ENCODE measurements around the gene MROH9. TPM values are rescaled to one million over a fixed set of nuclear protein-coding genes. Genes with fewer than 3 reads are reported as not detected.
"Not testable (repeated sequence)": the region's sequence is repeated elsewhere in the genome, so short reads cannot be mapped to it uniquely, and the experiment has no call there.

Gene MROH9
- total RNA-seq, 1 donor from 2014 or later, result not detected

DNA sequence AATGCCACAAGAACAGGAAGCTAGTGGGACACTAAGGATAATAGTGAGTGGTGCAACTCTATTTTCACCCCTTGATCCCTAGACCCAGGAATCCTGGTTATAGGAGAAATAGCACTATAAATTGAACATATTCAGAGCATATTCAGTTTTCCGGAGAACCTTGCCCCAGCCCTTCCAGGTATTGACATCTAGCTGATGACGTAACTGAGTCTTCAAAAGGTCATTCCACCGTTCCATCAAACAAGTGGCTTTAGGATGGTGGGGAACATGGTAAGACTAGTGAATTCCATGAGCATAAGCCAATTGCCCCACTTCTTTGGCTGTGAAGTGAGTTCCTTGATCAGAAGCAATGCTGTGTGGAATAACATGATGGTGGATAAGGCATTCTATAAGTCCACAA is 2.9 kb downstream of the MROH9 start:
- no peak overlapping the region for H3K27ac Mint-ChIP-seq (ENCODE audit: unreplicated experiment)
- no peaks in the 10 kb centered on the region for H3K36me3 Mint-ChIP-seq (ENCODE audit: unreplicated experiment)
- H3K4me3 Mint-ChIP-seq (ENCODE audit: unreplicated experiment), result no peak overlapping the region
- H3K9me3 Mint-ChIP-seq (ENCODE audit: unreplicated experiment), result no peaks in the 10 kb centered on the region
- DNase-seq, result no peak
- TF ChIP-seq, protein P1, sequence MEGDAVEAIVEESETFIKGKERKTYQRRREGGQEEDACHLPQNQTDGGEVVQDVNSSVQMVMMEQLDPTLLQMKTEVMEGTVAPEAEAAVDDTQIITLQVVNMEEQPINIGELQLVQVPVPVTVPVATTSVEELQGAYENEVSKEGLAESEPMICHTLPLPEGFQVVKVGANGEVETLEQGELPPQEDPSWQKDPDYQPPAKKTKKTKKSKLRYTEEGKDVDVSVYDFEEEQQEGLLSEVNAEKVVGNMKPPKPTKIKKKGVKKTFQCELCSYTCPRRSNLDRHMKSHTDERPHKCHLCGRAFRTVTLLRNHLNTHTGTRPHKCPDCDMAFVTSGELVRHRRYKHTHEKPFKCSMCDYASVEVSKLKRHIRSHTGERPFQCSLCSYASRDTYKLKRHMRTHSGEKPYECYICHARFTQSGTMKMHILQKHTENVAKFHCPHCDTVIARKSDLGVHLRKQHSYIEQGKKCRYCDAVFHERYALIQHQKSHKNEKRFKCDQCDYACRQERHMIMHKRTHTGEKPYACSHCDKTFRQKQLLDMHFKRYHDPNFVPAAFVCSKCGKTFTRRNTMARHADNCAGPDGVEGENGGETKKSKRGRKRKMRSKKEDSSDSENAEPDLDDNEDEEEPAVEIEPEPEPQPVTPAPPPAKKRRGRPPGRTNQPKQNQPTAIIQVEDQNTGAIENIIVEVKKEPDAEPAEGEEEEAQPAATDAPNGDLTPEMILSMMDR (IDR thresholded peaks at IDR 0.05; ENCODE audit: partially characterized antibody, unreplicated experiment), result no peak
- no peaks in the 10 kb centered on the region for H3K4me1 Mint-ChIP-seq (ENCODE audit: low read depth, unreplicated experiment)
- no peaks in the 10 kb centered on the region for H3K27me3 Mint-ChIP-seq (ENCODE audit: unreplicated experiment)

DNA sequence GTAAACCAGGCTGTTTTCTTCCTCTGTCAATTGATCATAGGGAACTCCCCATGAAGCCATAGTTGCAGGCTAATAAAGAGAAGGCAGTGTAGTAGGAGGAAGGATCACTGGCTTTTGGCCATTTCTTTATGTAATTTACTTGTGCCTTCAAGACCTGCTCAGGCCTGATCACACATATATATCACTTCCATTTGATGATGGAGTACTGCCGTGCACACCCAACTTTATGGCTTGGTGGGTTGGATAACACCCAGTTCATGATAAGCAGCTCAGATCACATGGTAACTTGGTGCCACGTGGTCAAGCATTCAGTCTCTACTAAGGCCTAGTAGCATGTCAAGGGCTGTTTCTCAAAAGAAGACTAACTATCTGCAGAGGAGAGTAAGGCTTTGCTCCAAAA is 4.1 kb downstream of the MROH9 start:
- H3K27ac Mint-ChIP-seq (ENCODE audit: unreplicated experiment), result no peak overlapping the region
- H3K36me3 Mint-ChIP-seq (ENCODE audit: unreplicated experiment), result no peaks in the 10 kb centered on the region
- no peaks in the 10 kb centered on the region for H3K9me3 Mint-ChIP-seq (ENCODE audit: unreplicated experiment)
- H3K27me3 Mint-ChIP-seq (ENCODE audit: unreplicated experiment), result no peaks in the 10 kb centered on the region
- no peak overlapping the region for H3K4me3 Mint-ChIP-seq (ENCODE audit: unreplicated experiment)
- H3K4me1 Mint-ChIP-seq (ENCODE audit: low read depth, unreplicated experiment), result no peaks in the 10 kb centered on the region
- TF ChIP-seq, protein P1 (IDR thresholded peaks at IDR 0.05; ENCODE audit: partially characterized antibody, unreplicated experiment), result no peak
- DNase-seq, result no peak

DNA sequence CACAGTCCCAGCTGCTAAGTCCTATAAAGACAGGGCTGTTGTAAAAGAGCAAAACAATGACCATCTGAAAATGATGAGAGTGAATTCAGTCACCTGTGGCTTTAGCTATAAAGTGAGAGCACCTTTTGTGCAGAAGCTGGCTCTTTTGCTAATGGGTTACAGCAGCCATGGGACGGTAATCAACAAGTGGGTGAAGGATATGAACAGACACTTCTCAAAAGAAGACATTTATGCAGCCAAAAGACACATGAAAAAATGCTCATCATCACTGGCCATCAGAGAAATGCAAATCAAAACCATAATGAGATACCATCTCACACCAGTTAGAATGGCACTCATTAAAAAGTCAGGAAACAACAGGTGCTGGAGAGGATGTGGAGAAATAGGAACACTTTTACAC is 16.4 kb downstream of the MROH9 start:
- H3K4me1 Mint-ChIP-seq (ENCODE audit: low read depth, unreplicated experiment); H3K27ac Mint-ChIP-seq (ENCODE audit: unreplicated experiment); H3K36me3 Mint-ChIP-seq (ENCODE audit: unreplicated experiment); H3K4me3 Mint-ChIP-seq (ENCODE audit: unreplicated experiment); H3K9me3 Mint-ChIP-seq (ENCODE audit: unreplicated experiment); H3K27me3 Mint-ChIP-seq (ENCODE audit: unreplicated experiment); DNase-seq: not testable (repeated sequence)

DNA sequence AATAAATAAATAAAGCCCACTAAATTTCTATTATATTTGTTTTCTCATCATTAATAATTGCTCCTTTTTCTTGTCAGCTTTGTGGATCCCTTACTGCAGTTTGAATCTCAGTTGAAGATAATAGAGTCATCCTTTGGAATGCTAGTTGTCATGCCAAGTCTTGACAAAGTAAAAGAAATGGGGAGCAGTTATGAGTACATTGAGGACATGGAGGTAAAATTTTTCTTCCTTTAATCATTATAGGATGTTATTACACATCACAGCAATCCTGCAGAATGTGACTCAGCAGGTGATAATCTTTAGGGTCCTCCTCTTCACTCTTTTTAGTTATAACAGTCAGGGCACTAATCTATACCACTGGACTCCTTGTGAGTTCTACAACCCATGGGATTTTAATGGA is 24.1 kb downstream of the MROH9 start:
- TF ChIP-seq, protein P1 (IDR thresholded peaks at IDR 0.05; ENCODE audit: partially characterized antibody, unreplicated experiment), result no peak
- no peaks in the 10 kb centered on the region for H3K4me1 Mint-ChIP-seq (ENCODE audit: low read depth, unreplicated experiment)
- no peak overlapping the region for H3K4me3 Mint-ChIP-seq (ENCODE audit: unreplicated experiment)
- H3K9me3 Mint-ChIP-seq (ENCODE audit: unreplicated experiment), result no peaks in the 10 kb centered on the region
- H3K27me3 Mint-ChIP-seq (ENCODE audit: unreplicated experiment), result no peaks in the 10 kb centered on the region
- H3K27ac Mint-ChIP-seq (ENCODE audit: unreplicated experiment), result no peak overlapping the region
- H3K36me3 Mint-ChIP-seq (ENCODE audit: unreplicated experiment), result no peaks in the 10 kb centered on the region
- no peak for DNase-seq

DNA sequence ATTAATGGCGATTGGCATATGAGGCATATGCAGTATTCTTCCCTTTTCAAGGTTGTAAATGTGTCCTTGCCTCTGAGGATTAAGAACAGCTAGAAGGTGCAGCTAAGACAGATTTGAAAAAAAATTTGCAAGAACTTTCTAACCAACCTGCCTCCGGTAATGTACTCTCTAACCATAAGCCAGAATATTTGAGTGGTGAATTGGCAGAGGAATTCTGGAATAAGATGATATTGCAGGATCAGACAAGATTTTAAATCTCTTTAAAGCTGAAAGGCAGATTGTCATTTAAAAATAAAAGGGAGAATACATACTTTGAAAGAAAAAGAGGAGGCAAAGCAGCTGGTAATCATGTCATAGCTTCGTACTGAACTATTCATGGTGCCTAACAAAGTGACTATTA is 29.2 kb downstream of the MROH9 start:
- Mint-ChIP-seq H3K27ac (ENCODE audit: unreplicated experiment) (no peak overlapping the region), H3K4me1 (ENCODE audit: low read depth, unreplicated experiment) (no peaks in the 10 kb centered on the region), H3K27me3 (ENCODE audit: unreplicated experiment) (no peaks in the 10 kb centered on the region), H3K4me3 (ENCODE audit: unreplicated experiment) (no peak overlapping the region), H3K36me3 (ENCODE audit: unreplicated experiment) (no peaks in the 10 kb centered on the region), H3K9me3 (ENCODE audit: unreplicated experiment) (no peaks in the 10 kb centered on the region)
- TF ChIP-seq, protein P1 (IDR thresholded peaks at IDR 0.05; ENCODE audit: partially characterized antibody, unreplicated experiment), result no peak
- DNase-seq, result no peak
